IgD-negative memory B cell (primary cell): ENCODE results near the gene PDE4D. TPM values are rescaled to one million over a fixed set of nuclear protein-coding genes. Genes with fewer than 3 reads are reported as not detected.

Source experiments
- H3K27ac Mint-ChIP-seq, 3 donors: one replicate each; pipeline ENCODE4 v1.8.0; 2020 to 2022; ENCODE audit warnings: mild to moderate bottlenecking in 3 of 3, mixed read lengths in 3 of 3, moderate library complexity in 1 of 3
- H3K27me3 Mint-ChIP-seq: one replicate; pipeline ENCODE4 v1.8.0; 2021; ENCODE audit warnings: mixed read lengths
- H3K36me3 Mint-ChIP-seq: one replicate; pipeline ENCODE4 v1.8.0; 2020; ENCODE audit warnings: mild to moderate bottlenecking, mixed read lengths
- H3K4me1 Mint-ChIP-seq, 3 donors: one replicate each; pipeline ENCODE4 v1.8.0; 2020 to 2022; ENCODE audit warnings: mixed read lengths in 3 of 3, mild to moderate bottlenecking in 1 of 3
- H3K4me3 Mint-ChIP-seq, 4 donors: one replicate each; pipeline ENCODE4 v1.8.0; 2020 to 2022; ENCODE audit warnings: mild to moderate bottlenecking in 4 of 4, mixed read lengths in 4 of 4, moderate library complexity in 3 of 4
- H3K9me3 Mint-ChIP-seq, 3 donors: one replicate each; pipeline ENCODE4 v1.8.0; 2020 to 2021; ENCODE audit warnings: mixed read lengths in 3 of 3, mild to moderate bottlenecking in 1 of 3
- polyA plus RNA-seq: library from polyadenylated mRNA; unstranded; fragments of 300-500 nt; fragmentation: Illumina TruSeq; gene quantifications from one replicate; pipeline ENCODE4 v1.2.3, GENCODE V29; 2021

The PDE4D gene
- polyA plus RNA-seq, 1 donor from 2014 or later: 18.8 TPM

GRCh38 chr5:59346982-59347381 is 546.5 kb downstream of the PDE4D start:
- Mint-ChIP-seq H3K27me3 (no peaks in the 10 kb centered on the region), H3K27ac (no peak overlapping the region), H3K36me3 (no peaks in the 10 kb centered on the region), H3K4me3 (no peak overlapping the region), H3K9me3 (no peaks in the 10 kb centered on the region), H3K4me1 (peaks cover 0 to 3% (median 2%) of the 10 kb centered on the region in 3 donors)

- no peaks in the 10 kb centered on the region for H3K36me3 Mint-ChIP-seq
- no peaks in the 10 kb centered on the region for H3K27me3 Mint-ChIP-seq
- peaks cover 0 to 3% (median 2%) of the 10 kb centered on the region in 3 donors for H3K4me1 Mint-ChIP-seq
- H3K4me3 Mint-ChIP-seq: peak overlapping the region in 1 of 4 donors; percentile 33
- H3K9me3 Mint-ChIP-seq: no peaks in the 10 kb centered on the region
- H3K27ac Mint-ChIP-seq: no peak overlapping the region
Observed at GRCh38 chr5:59346514-59346913, 547.0 kb downstream of the PDE4D start.

GRCh38 chr5:59342181-59342580 is 551.3 kb downstream of the PDE4D start:
- Mint-ChIP-seq H3K27me3 (no peaks in the 10 kb centered on the region), H3K4me1 (peaks cover 5 to 12% (median 10%) of the 10 kb centered on the region in 3 donors), H3K36me3 (peaks cover 2% of the 10 kb centered on the region), H3K9me3 (no peaks in the 10 kb centered on the region), H3K4me3 (no peak overlapping the region), H3K27ac (no peak overlapping the region)

- Mint-ChIP-seq H3K36me3 (peaks cover 2% of the 10 kb centered on the region), H3K27ac (no peak overlapping the region), H3K4me3 (no peak overlapping the region)
Observed at GRCh38 chr5:59341760-59342159, 551.8 kb downstream of the PDE4D start.

GRCh38 chr5:59341155-59341554 is 552.4 kb downstream of the PDE4D start:
- Mint-ChIP-seq H3K36me3 (peaks cover 2% of the 10 kb centered on the region), H3K4me3 (no peak overlapping the region), H3K9me3 (no peaks in the 10 kb centered on the region), H3K27me3 (no peaks in the 10 kb centered on the region), H3K27ac (no peak overlapping the region), H3K4me1 (peaks cover 5 to 13% (median 10%) of the 10 kb centered on the region in 3 donors)

More at GRCh38 chr5:59341760-59342159, 551.8 kb downstream of the PDE4D start:
- Mint-ChIP-seq H3K27me3 (no peaks in the 10 kb centered on the region), H3K9me3 (no peaks in the 10 kb centered on the region), H3K4me1 (peaks cover 5 to 14% (median 10%) of the 10 kb centered on the region in 3 donors)

GRCh38 chr5:59340637-59341036 is 552.9 kb downstream of the PDE4D start:
- Mint-ChIP-seq H3K4me3 (peak overlapping the region in 1 of 4 donors; percentile 3), H3K27me3 (no peaks in the 10 kb centered on the region), H3K36me3 (peaks cover 2% of the 10 kb centered on the region), H3K4me1 (peaks cover 5 to 13% (median 10%) of the 10 kb centered on the region in 3 donors), H3K27ac (no peak overlapping the region), H3K9me3 (no peaks in the 10 kb centered on the region)

GRCh38 chr5:59337240-59337639 is 556.3 kb downstream of the PDE4D start:
- H3K4me1 Mint-ChIP-seq: peaks cover 5 to 13% (median 10%) of the 10 kb centered on the region in 3 donors
- no peaks in the 10 kb centered on the region for H3K9me3 Mint-ChIP-seq
- peaks cover 2% of the 10 kb centered on the region for H3K36me3 Mint-ChIP-seq
- peak overlapping the region in 2 of 4 donors; percentile 71 to 82 for H3K4me3 Mint-ChIP-seq
- peak overlapping the region; percentile 16 to 85 (median 35) for H3K27ac Mint-ChIP-seq
- no peaks in the 10 kb centered on the region for H3K27me3 Mint-ChIP-seq

- Mint-ChIP-seq H3K4me3 (no peak overlapping the region), H3K36me3 (peaks cover 4% of the 10 kb centered on the region), H3K27me3 (no peaks in the 10 kb centered on the region), H3K4me1 (peaks cover 5 to 13% (median 10%) of the 10 kb centered on the region in 3 donors), H3K9me3 (no peaks in the 10 kb centered on the region), H3K27ac (no peak overlapping the region)
Observed at GRCh38 chr5:59335544-59335943, 558.0 kb downstream of the PDE4D start.

GRCh38 chr5:59333416-59333815 is 560.1 kb downstream of the PDE4D start:
- peaks cover 5 to 11% (median 10%) of the 10 kb centered on the region in 3 donors for H3K4me1 Mint-ChIP-seq
- no peak overlapping the region for H3K27ac Mint-ChIP-seq
- no peak overlapping the region for H3K4me3 Mint-ChIP-seq
- no peaks in the 10 kb centered on the region for H3K9me3 Mint-ChIP-seq
- H3K27me3 Mint-ChIP-seq: no peaks in the 10 kb centered on the region
- peaks cover 5% of the 10 kb centered on the region for H3K36me3 Mint-ChIP-seq

GRCh38 chr5:59332236-59332973 is 561.1 kb downstream of the PDE4D start:
- Mint-ChIP-seq H3K4me1 (peaks cover 3 to 6% (median 3%) of the 10 kb centered on the region in 3 donors), H3K27me3 (no peaks in the 10 kb centered on the region), H3K9me3 (no peaks in the 10 kb centered on the region), H3K36me3 (peaks cover 3% of the 10 kb centered on the region), H3K27ac (no peak overlapping the region), H3K4me3 (no peak overlapping the region)

GRCh38 chr5:59330680-59331079 is 562.8 kb downstream of the PDE4D start:
- Mint-ChIP-seq H3K27me3 (no peaks in the 10 kb centered on the region), H3K9me3 (no peaks in the 10 kb centered on the region), H3K36me3 (peaks cover 3% of the 10 kb centered on the region), H3K27ac (no peak overlapping the region), H3K4me3 (no peak overlapping the region), H3K4me1 (peaks cover 0 to 1% (median 0%) of the 10 kb centered on the region in 3 donors)

GRCh38 chr5:59328709-59329296 is 564.7 kb downstream of the PDE4D start:
- H3K36me3 Mint-ChIP-seq: peaks cover 3% of the 10 kb centered on the region
- H3K4me1 Mint-ChIP-seq: peaks cover 0 to 3% (median 2%) of the 10 kb centered on the region in 3 donors
- H3K4me3 Mint-ChIP-seq: no peak overlapping the region
- H3K9me3 Mint-ChIP-seq: no peaks in the 10 kb centered on the region
- H3K27ac Mint-ChIP-seq: no peak overlapping the region
- no peaks in the 10 kb centered on the region for H3K27me3 Mint-ChIP-seq

GRCh38 chr5:59327191-59327980 is 566.1 kb downstream of the PDE4D start:
- Mint-ChIP-seq H3K9me3 (no peaks in the 10 kb centered on the region), H3K27me3 (no peaks in the 10 kb centered on the region), H3K27ac (no peak overlapping the region), H3K4me1 (peaks cover 0 to 3% (median 2%) of the 10 kb centered on the region in 3 donors), H3K4me3 (no peak overlapping the region), H3K36me3 (peaks cover 3% of the 10 kb centered on the region)

- H3K27ac Mint-ChIP-seq: no peak overlapping the region
- H3K9me3 Mint-ChIP-seq: no peaks in the 10 kb centered on the region
- no peak overlapping the region for H3K4me3 Mint-ChIP-seq
- no peaks in the 10 kb centered on the region for H3K27me3 Mint-ChIP-seq
- peaks cover 3% of the 10 kb centered on the region for H3K36me3 Mint-ChIP-seq
- H3K4me1 Mint-ChIP-seq: peaks cover 0 to 3% (median 2%) of the 10 kb centered on the region in 3 donors
Observed at GRCh38 chr5:59326596-59326995, 566.9 kb downstream of the PDE4D start.

- H3K36me3 Mint-ChIP-seq: no peaks in the 10 kb centered on the region
Observed at GRCh38 chr5:59325070-59325469, 568.5 kb downstream of the PDE4D start.

More at GRCh38 chr5:59325070-59325469, 568.5 kb downstream of the PDE4D start:
- Mint-ChIP-seq H3K27me3 (no peaks in the 10 kb centered on the region), H3K9me3 (no peaks in the 10 kb centered on the region), H3K27ac (no peak overlapping the region), H3K4me3 (no peak overlapping the region), H3K4me1 (peaks cover 0 to 6% (median 4%) of the 10 kb centered on the region in 3 donors)
